ENCODE results near the gene PIEZO2. TPM values are rescaled to one million over a fixed set of nuclear protein-coding genes. Genes with fewer than 3 reads are reported as not detected.

Gene PIEZO2
- total and polyA plus RNA-seq, 7 donors: 0.03 to 0.64 (median 0.13) TPM

GRCh38 chr18:10690035-10690329 lies 459.4 kb downstream of the PIEZO2 start:
- Histone ChIP-seq H3K4me3 (no peak overlapping the region), H3K9me3 (no peaks in the 10 kb centered on the region), H3K27ac (no peak overlapping the region), H3K4me1 (no peaks in the 10 kb centered on the region), H3K36me3 (ENCODE audit: insufficient read depth in 1 of 2, low read depth in 1 of 2) (no peaks in the 10 kb centered on the region), H3K27me3 (ENCODE audit: insufficient read depth in 3 of 3, low read length in 2 of 3) (peaks cover 0 to 3% (median 0%) of the 10 kb centered on the region in 3 donors)
- 73 to 91% (median 77%) methylated on average over 4 of the region's 4 CpGs for WGBS, 3 donors
- intact Hi-C loops (cut with DNase I): no loop called here
- no peak for TF ChIP-seq CTCF (IDR thresholded peaks at IDR 0.05)
- ATAC-seq (no peak), DNase-seq (no peak)

GRCh38 chr18:10689236-10690034 lies 459.9 kb downstream of the PIEZO2 start:
- 54 to 68% (median 62%) methylated on average over 12 of the region's 12 CpGs for WGBS, 3 donors
- TF ChIP-seq CTCF (IDR thresholded peaks at IDR 0.05): no peak

GRCh38 chr18:10688766-10689165 lies 460.6 kb downstream of the PIEZO2 start:
- Histone ChIP-seq H3K9me3 (no peaks in the 10 kb centered on the region), H3K4me3 (no peak overlapping the region), H3K27me3 (ENCODE audit: insufficient read depth in 3 of 3, low read length in 2 of 3) (peaks cover 0 to 3% (median 0%) of the 10 kb centered on the region in 3 donors), H3K4me1 (no peaks in the 10 kb centered on the region), H3K36me3 (ENCODE audit: insufficient read depth in 1 of 2, low read depth in 1 of 2) (no peaks in the 10 kb centered on the region), H3K27ac (no peak overlapping the region)
- DNase-seq: no peak
- ATAC-seq: no peak
- 65 to 72% (median 70%) methylated on average over 4 of the region's 4 CpGs for WGBS, 3 donors
- no peak for TF ChIP-seq CTCF (IDR thresholded peaks at IDR 0.05)
- intact Hi-C loops (cut with DNase I): no loop called here

More at GRCh38 chr18:10689236-10690034, 459.9 kb downstream of the PIEZO2 start:
- H3K4me3 ChIP-seq: no peak overlapping the region
- no peak overlapping the region for H3K27ac ChIP-seq
- no peaks in the 10 kb centered on the region for H3K36me3 ChIP-seq (ENCODE audit: insufficient read depth in 1 of 2, low read depth in 1 of 2)
- peaks cover 0 to 3% (median 0%) of the 10 kb centered on the region in 3 donors for H3K27me3 ChIP-seq (ENCODE audit: insufficient read depth in 3 of 3, low read length in 2 of 3)
- H3K9me3 ChIP-seq: no peaks in the 10 kb centered on the region
- H3K4me1 ChIP-seq: no peaks in the 10 kb centered on the region
- intact Hi-C loops (cut with DNase I): no loop called here
- DNase-seq (no peak), ATAC-seq (no peak)

GRCh38 chr18:10687161-10687925 lies 462.0 kb downstream of the PIEZO2 start:
- Histone ChIP-seq H3K4me1 (no peaks in the 10 kb centered on the region), H3K27ac (no peak overlapping the region), H3K36me3 (ENCODE audit: insufficient read depth in 1 of 2, low read depth in 1 of 2) (no peaks in the 10 kb centered on the region), H3K9me3 (no peaks in the 10 kb centered on the region), H3K27me3 (ENCODE audit: insufficient read depth in 3 of 3, low read length in 2 of 3) (no peaks in the 10 kb centered on the region), H3K4me3 (no peak overlapping the region)
- no peak for ATAC-seq
- no peak for TF ChIP-seq CTCF (IDR thresholded peaks at IDR 0.05)
- intact Hi-C loops (cut with DNase I): no loop called here
- WGBS, 3 donors: 76 to 77% (median 77%) methylated on average over 8 of the region's 8 CpGs
- DNase-seq: no peak

All from psoas muscle (tissue), 8 donors.